ENCODE results near the gene WFDC8.

WFDC8 gene

GRCh38 chr20:45547206-45547770 is 31.8 kb downstream of the WFDC8 start, which contains the start of gene EPPIN:
Gene EPPIN, minus strand, starts transcription at chr20:45547401. Its CDS starts 44 bp downstream, at chr20:45547357.
- no peak for DNase-seq

- peak; percentile 8 to 22 for DNase-seq
Observed at GRCh38 chr20:45545754-45546453, 33.2 kb downstream of the WFDC8 start.

- no peak for DNase-seq
Observed at GRCh38 chr20:45545351-45545750, 33.7 kb downstream of the WFDC8 start.

- DNase-seq: no peak
Observed at GRCh38 chr20:45539382-45539781, 39.7 kb downstream of the WFDC8 start, which contains the start of gene WFDC6. Gene WFDC6, minus strand, starts transcription at chr20:45539482. Its CDS starts 75 bp downstream, at chr20:45539407.

GRCh38 chr20:45538209-45538799 is 40.8 kb downstream of the WFDC8 start:
- DNase-seq: no peak

- DNase-seq: no peak
Observed at GRCh38 chr20:45527294-45527693, 51.8 kb downstream of the WFDC8 start.

- DNase-seq: peak in 1 of 2 donors; percentile 24
Observed at GRCh38 chr20:45523821-45524220, 55.3 kb downstream of the WFDC8 start.

- no peak for DNase-seq
Observed at GRCh38 chr20:45518282-45518681, 60.8 kb downstream of the WFDC8 start.

- DNase-seq: no peak
Observed at GRCh38 chr20:45515147-45515913, 63.8 kb downstream of the WFDC8 start, which contains the start of gene SPINT3. Gene SPINT3, minus strand, starts transcription at chr20:45515622. Its CDS starts 14 bp downstream, at chr20:45515608.

GRCh38 chr20:45510242-45510862 is 68.7 kb downstream of the WFDC8 start:
- no peak for DNase-seq

GRCh38 chr20:45509091-45509490 is 70.0 kb downstream of the WFDC8 start:
- no peak for DNase-seq

- DNase-seq: no peak
Observed at GRCh38 chr20:45508068-45508886, 70.8 kb downstream of the WFDC8 start.

- peak in 1 of 2 donors; percentile 3 for DNase-seq
Observed at GRCh38 chr20:45507011-45507820, 71.9 kb downstream of the WFDC8 start.

- no peak for DNase-seq
Observed at GRCh38 chr20:45506398-45506797, 72.7 kb downstream of the WFDC8 start.

- peak; percentile 12 to 15 for DNase-seq
Observed at GRCh38 chr20:45503403-45503802, 75.7 kb downstream of the WFDC8 start.

- DNase-seq: no peak
Observed at GRCh38 chr20:45502561-45502960, 76.5 kb downstream of the WFDC8 start.
